ENCODE measurements around the gene ZBTB7C. TPM values are rescaled to one million over a fixed set of nuclear protein-coding genes. Genes with fewer than 3 reads are reported as not detected.

Gene ZBTB7C
- polyA plus RNA-seq, 4 donors, result 0.54 to 4.1 (median 1.5) TPM

GRCh38 chr18:48106498-48106897 lies 302.7 kb downstream of the ZBTB7C start:
- DNase-seq (no peak), FAIRE-seq (no peak)
- no peak overlapping the region for H3K27ac ChIP-seq (ENCODE audit: low read depth in 1 of 3, low read length in 2 of 3)
- no peaks in the 10 kb centered on the region for H3K4me1 ChIP-seq (ENCODE audit: control insufficient read depth in 3 of 3, insufficient read depth in 2 of 3, low read depth in 1 of 3, low read length in 2 of 3)
- H3K27me3 ChIP-seq (ENCODE audit: control insufficient read depth in 3 of 3, insufficient read depth in 3 of 3, low read length in 3 of 3), result peaks cover 0 to 2% (median 0%) of the 10 kb centered on the region in 3 donors
- 64 to 91% (median 88%) methylated on average over 1 of the region's 1 CpG for whole genome bisulfite sequencing, 3 donors
- no peak overlapping the region for H3K4me3 ChIP-seq (ENCODE audit: low read depth in 1 of 3, low read length in 3 of 3)
- no peaks in the 10 kb centered on the region for H3K9me3 ChIP-seq (ENCODE audit: control insufficient read depth in 2 of 2, insufficient read depth in 1 of 2, low read depth in 1 of 2, low read length in 1 of 2)
- no peaks in the 10 kb centered on the region for H3K36me3 ChIP-seq (ENCODE audit: control insufficient read depth in 3 of 3, insufficient read depth in 2 of 3, low read depth in 1 of 3, low read length in 3 of 3)

GRCh38 chr18:48105317-48105716 lies 303.9 kb downstream of the ZBTB7C start:
- 67 to 82% (median 68%) methylated on average over 1 of the region's 1 CpG for WGBS, 3 donors
- Histone ChIP-seq H3K9me3 (ENCODE audit: control insufficient read depth in 2 of 2, insufficient read depth in 1 of 2, low read depth in 1 of 2, low read length in 1 of 2) (no peaks in the 10 kb centered on the region), H3K4me3 (ENCODE audit: low read depth in 1 of 3, low read length in 3 of 3) (no peak overlapping the region), H3K36me3 (ENCODE audit: control insufficient read depth in 3 of 3, insufficient read depth in 2 of 3, low read depth in 1 of 3, low read length in 3 of 3) (no peaks in the 10 kb centered on the region), H3K27ac (ENCODE audit: low read depth in 1 of 3, low read length in 2 of 3) (no peak overlapping the region), H3K27me3 (ENCODE audit: control insufficient read depth in 3 of 3, insufficient read depth in 3 of 3, low read length in 3 of 3) (peaks cover 0 to 2% (median 0%) of the 10 kb centered on the region in 3 donors), H3K4me1 (ENCODE audit: control insufficient read depth in 3 of 3, insufficient read depth in 2 of 3, low read depth in 1 of 3, low read length in 2 of 3) (no peaks in the 10 kb centered on the region)
- no peak for DNase-seq
- FAIRE-seq, result no peak

- H3K4me3 ChIP-seq (ENCODE audit: low read depth in 1 of 3, low read length in 3 of 3), result no peak overlapping the region
- no peaks in the 10 kb centered on the region for H3K4me1 ChIP-seq (ENCODE audit: control insufficient read depth in 3 of 3, insufficient read depth in 2 of 3, low read depth in 1 of 3, low read length in 2 of 3)
- DNase-seq, result peak in 1 of 2 donors; percentile 27
- 38 to 67% (median 48%) methylated on average over 6 of the region's 6 CpGs for WGBS, 3 donors
- H3K27ac ChIP-seq (ENCODE audit: low read depth in 1 of 3, low read length in 2 of 3), result no peak overlapping the region
- no peaks in the 10 kb centered on the region for H3K9me3 ChIP-seq (ENCODE audit: control insufficient read depth in 2 of 2, insufficient read depth in 1 of 2, low read depth in 1 of 2, low read length in 1 of 2)
- H3K27me3 ChIP-seq (ENCODE audit: control insufficient read depth in 3 of 3, insufficient read depth in 3 of 3, low read length in 3 of 3), result peaks cover 0 to 2% (median 0%) of the 10 kb centered on the region in 3 donors
- H3K36me3 ChIP-seq (ENCODE audit: control insufficient read depth in 3 of 3, insufficient read depth in 2 of 3, low read depth in 1 of 3, low read length in 3 of 3), result no peaks in the 10 kb centered on the region
- no peak for FAIRE-seq
Measured at GRCh38 chr18:48104705-48105104, 304.5 kb downstream of the ZBTB7C start.

- H3K4me1 ChIP-seq (ENCODE audit: control insufficient read depth in 3 of 3, insufficient read depth in 2 of 3, low read depth in 1 of 3, low read length in 2 of 3), result no peaks in the 10 kb centered on the region
- WGBS, 3 donors, result 63 to 90% (median 80%) methylated on average over 5 to 9 of the region's 9 CpGs
- no peaks in the 10 kb centered on the region for H3K9me3 ChIP-seq (ENCODE audit: control insufficient read depth in 2 of 2, insufficient read depth in 1 of 2, low read depth in 1 of 2, low read length in 1 of 2)
- H3K4me3 ChIP-seq (ENCODE audit: low read depth in 1 of 3, low read length in 3 of 3), result no peak overlapping the region
- DNase-seq (no peak), FAIRE-seq (no peak)
- H3K27me3 ChIP-seq (ENCODE audit: control insufficient read depth in 3 of 3, insufficient read depth in 3 of 3, low read length in 3 of 3), result no peaks in the 10 kb centered on the region
- H3K36me3 ChIP-seq (ENCODE audit: control insufficient read depth in 3 of 3, insufficient read depth in 2 of 3, low read depth in 1 of 3, low read length in 3 of 3), result no peaks in the 10 kb centered on the region
- no peak overlapping the region for H3K27ac ChIP-seq (ENCODE audit: low read depth in 1 of 3, low read length in 2 of 3)
Measured at GRCh38 chr18:48100651-48101165, 308.5 kb downstream of the ZBTB7C start.

GRCh38 chr18:48100165-48100575 lies 309.0 kb downstream of the ZBTB7C start:
- no peak overlapping the region for H3K4me3 ChIP-seq (ENCODE audit: low read depth in 1 of 3, low read length in 3 of 3)
- no peaks in the 10 kb centered on the region for H3K4me1 ChIP-seq (ENCODE audit: control insufficient read depth in 3 of 3, insufficient read depth in 2 of 3, low read depth in 1 of 3, low read length in 2 of 3)
- DNase-seq (no peak), FAIRE-seq (no peak)
- no peaks in the 10 kb centered on the region for H3K36me3 ChIP-seq (ENCODE audit: control insufficient read depth in 3 of 3, insufficient read depth in 2 of 3, low read depth in 1 of 3, low read length in 3 of 3)
- H3K27me3 ChIP-seq (ENCODE audit: control insufficient read depth in 3 of 3, insufficient read depth in 3 of 3, low read length in 3 of 3), result no peaks in the 10 kb centered on the region
- H3K27ac ChIP-seq (ENCODE audit: low read depth in 1 of 3, low read length in 2 of 3), result no peak overlapping the region
- 47 to 69% (median 68%) methylated on average over 8 of the region's 8 CpGs for WGBS, 3 donors
- no peaks in the 10 kb centered on the region for H3K9me3 ChIP-seq (ENCODE audit: control insufficient read depth in 2 of 2, insufficient read depth in 1 of 2, low read depth in 1 of 2, low read length in 1 of 2)

GRCh38 chr18:48099481-48100164 lies 309.6 kb downstream of the ZBTB7C start:
- no peaks in the 10 kb centered on the region for H3K4me1 ChIP-seq (ENCODE audit: control insufficient read depth in 3 of 3, insufficient read depth in 2 of 3, low read depth in 1 of 3, low read length in 2 of 3)
- no peaks in the 10 kb centered on the region for H3K36me3 ChIP-seq (ENCODE audit: control insufficient read depth in 3 of 3, insufficient read depth in 2 of 3, low read depth in 1 of 3, low read length in 3 of 3)
- H3K27ac ChIP-seq (ENCODE audit: low read depth in 1 of 3, low read length in 2 of 3), result no peak overlapping the region
- H3K4me3 ChIP-seq (ENCODE audit: low read depth in 1 of 3, low read length in 3 of 3), result no peak overlapping the region
- H3K9me3 ChIP-seq (ENCODE audit: control insufficient read depth in 2 of 2, insufficient read depth in 1 of 2, low read depth in 1 of 2, low read length in 1 of 2), result no peaks in the 10 kb centered on the region
- FAIRE-seq (no peak), DNase-seq (no peak)
- 66 to 83% (median 70%) methylated on average over 8 of the region's 8 CpGs for WGBS, 3 donors
- peaks cover 0 to 2% (median 0%) of the 10 kb centered on the region in 3 donors for H3K27me3 ChIP-seq (ENCODE audit: control insufficient read depth in 3 of 3, insufficient read depth in 3 of 3, low read length in 3 of 3)

- Histone ChIP-seq H3K9me3 (ENCODE audit: control insufficient read depth in 2 of 2, insufficient read depth in 1 of 2, low read depth in 1 of 2, low read length in 1 of 2) (no peaks in the 10 kb centered on the region), H3K36me3 (ENCODE audit: control insufficient read depth in 3 of 3, insufficient read depth in 2 of 3, low read depth in 1 of 3, low read length in 3 of 3) (no peaks in the 10 kb centered on the region), H3K4me3 (ENCODE audit: low read depth in 1 of 3, low read length in 3 of 3) (no peak overlapping the region), H3K4me1 (ENCODE audit: control insufficient read depth in 3 of 3, insufficient read depth in 2 of 3, low read depth in 1 of 3, low read length in 2 of 3) (no peaks in the 10 kb centered on the region), H3K27ac (ENCODE audit: low read depth in 1 of 3, low read length in 2 of 3) (no peak overlapping the region), H3K27me3 (ENCODE audit: control insufficient read depth in 3 of 3, insufficient read depth in 3 of 3, low read length in 3 of 3) (peaks cover 0 to 2% (median 0%) of the 10 kb centered on the region in 3 donors)
- FAIRE-seq (no peak), DNase-seq (no peak)
- 89 to 95% (median 92%) methylated on average over 6 of the region's 6 CpGs for WGBS, 3 donors
Measured at GRCh38 chr18:48098538-48098937, 310.6 kb downstream of the ZBTB7C start.

- no peaks in the 10 kb centered on the region for H3K36me3 ChIP-seq (ENCODE audit: control insufficient read depth in 3 of 3, insufficient read depth in 2 of 3, low read depth in 1 of 3, low read length in 3 of 3)
- 67 to 86% (median 83%) methylated on average over 3 of the region's 3 CpGs for WGBS, 3 donors
- H3K9me3 ChIP-seq (ENCODE audit: control insufficient read depth in 2 of 2, insufficient read depth in 1 of 2, low read depth in 1 of 2, low read length in 1 of 2), result no peaks in the 10 kb centered on the region
- H3K4me3 ChIP-seq (ENCODE audit: low read depth in 1 of 3, low read length in 3 of 3), result no peak overlapping the region
- H3K27me3 ChIP-seq (ENCODE audit: control insufficient read depth in 3 of 3, insufficient read depth in 3 of 3, low read length in 3 of 3), result peaks cover 0 to 2% (median 0%) of the 10 kb centered on the region in 3 donors
- DNase-seq (no peak), FAIRE-seq (no peak)
- H3K27ac ChIP-seq (ENCODE audit: low read depth in 1 of 3, low read length in 2 of 3), result no peak overlapping the region
- H3K4me1 ChIP-seq (ENCODE audit: control insufficient read depth in 3 of 3, insufficient read depth in 2 of 3, low read depth in 1 of 3, low read length in 2 of 3), result no peaks in the 10 kb centered on the region
Measured at GRCh38 chr18:48098007-48098406, 311.2 kb downstream of the ZBTB7C start.

- 78 to 87% (median 84%) methylated on average over 8 of the region's 8 CpGs for WGBS, 3 donors
- FAIRE-seq, result no peak
- H3K27me3 ChIP-seq (ENCODE audit: control insufficient read depth in 3 of 3, insufficient read depth in 3 of 3, low read length in 3 of 3), result peaks cover 0 to 2% (median 0%) of the 10 kb centered on the region in 3 donors
- H3K4me1 ChIP-seq (ENCODE audit: control insufficient read depth in 3 of 3, insufficient read depth in 2 of 3, low read depth in 1 of 3, low read length in 2 of 3), result no peaks in the 10 kb centered on the region
- H3K4me3 ChIP-seq (ENCODE audit: low read depth in 1 of 3, low read length in 3 of 3), result no peak overlapping the region
- DNase-seq, result no peak
- H3K36me3 ChIP-seq (ENCODE audit: control insufficient read depth in 3 of 3, insufficient read depth in 2 of 3, low read depth in 1 of 3, low read length in 3 of 3), result no peaks in the 10 kb centered on the region
- no peaks in the 10 kb centered on the region for H3K9me3 ChIP-seq (ENCODE audit: control insufficient read depth in 2 of 2, insufficient read depth in 1 of 2, low read depth in 1 of 2, low read length in 1 of 2)
- H3K27ac ChIP-seq (ENCODE audit: low read depth in 1 of 3, low read length in 2 of 3), result no peak overlapping the region
Measured at GRCh38 chr18:48095726-48096125, 313.5 kb downstream of the ZBTB7C start.

Data from small intestine (tissue), 7 donors.